GM12878 (cell line): ENCODE data around the gene ATAD5. TPM values are rescaled to one million over a fixed set of nuclear protein-coding genes. Genes with fewer than 3 reads are reported as not detected.

Experiments
- ATF7 ChIP-seq: fragments of 450-650 bp; IDR thresholded peaks from 2 replicates; pipeline ENCODE4 v1.6.1; 2016; ENCODE audit warnings: low read depth, mild to moderate bottlenecking
- DPF2 ChIP-seq: fragments of 450-650 bp; IDR thresholded peaks from 2 replicates; pipeline ENCODE4 v1.6.1; 2017; ENCODE audit warnings: mild to moderate bottlenecking
- EGR1 ChIP-seq, 2 experiments: IDR thresholded peaks; 1 replicate in 1 of 2; 2 replicates in 1 of 2; pipeline ENCODE4 v1.6.1; 2011 to 2012; ENCODE audit warnings: low read depth in 2 of 2, low read length in 2 of 2, borderline replicate concordance in 1 of 2, mild to moderate bottlenecking in 1 of 2, moderate library complexity in 1 of 2
- EP300 ChIP-seq, 2 experiments: fragments of 150-350 bp in 1 of 2; IDR thresholded peaks; 2 replicates each; pipeline ENCODE4 v1.6.1; 2011 to 2012; ENCODE audit warnings: low read depth in 2 of 2, low read length in 2 of 2, borderline replicate concordance in 1 of 2, improper control_type of control experiment in 1 of 2, inconsistent platforms in 1 of 2; ENCODE audit not compliant: control insufficient read depth in 1 of 2
- FOXK2 ChIP-seq: fragments of 450-650 bp; IDR thresholded peaks from 2 replicates; pipeline ENCODE4 v1.6.1; 2017; ENCODE audit warnings: mild to moderate bottlenecking, moderate library complexity
- HDAC6 ChIP-seq: fragments of 200-600 bp; sonication (generic); IDR thresholded peaks from one replicate; pipeline ENCODE4 v1.8.0; 2017; ENCODE audit warnings: antibody characterized with exemption; ENCODE audit not compliant: unreplicated experiment
- KDM1A ChIP-seq: fragments of 200-600 bp; sonication (generic); IDR thresholded peaks from 2 replicates; pipeline ENCODE4 v1.6.1; 2016; ENCODE audit warnings: borderline replicate concordance
- NFXL1 ChIP-seq: fragments of 450-650 bp; IDR thresholded peaks from 2 replicates; pipeline ENCODE4 v1.6.1; 2017; ENCODE audit warnings: antibody characterized with exemption, mild to moderate bottlenecking, borderline replicate concordance
- PAX5 ChIP-seq: IDR thresholded peaks from 2 replicates; pipeline ENCODE4 v1.6.1; 2011; ENCODE audit warnings: low read depth, low read length, borderline replicate concordance
- RUNX3 ChIP-seq: IDR thresholded peaks from 2 replicates; pipeline ENCODE4 v1.6.1; 2012; ENCODE audit warnings: low read length, inconsistent platforms
- STAT1 ChIP-seq: fragments of 450-650 bp; conservative IDR thresholded peaks from 2 replicates; pipeline ENCODE4 v1.6.1; 2014; ENCODE audit warnings: antibody characterized with exemption, mild to moderate bottlenecking
- STAT3 ChIP-seq: IDR thresholded peaks from 2 replicates; pipeline ENCODE4 v1.6.1; 2011; ENCODE audit warnings: low read depth, low read length, improper control_type of control experiment
- SUPT20H ChIP-seq: IDR thresholded peaks from 2 replicates; pipeline ENCODE4 v1.6.1; 2011; ENCODE audit warnings: low read depth, mild to moderate bottlenecking, low read length, moderate library complexity, borderline replicate concordance; ENCODE audit not compliant: control insufficient read depth
- TAF1 ChIP-seq: IDR thresholded peaks from 2 replicates; pipeline ENCODE4 v1.6.1; 2011; ENCODE audit warnings: mild to moderate bottlenecking, low read depth, low read length, borderline replicate concordance
- ZZZ3 ChIP-seq: IDR thresholded peaks from 2 replicates; pipeline ENCODE4 v1.6.1; 2011; ENCODE audit warnings: low read depth; ENCODE audit not compliant: control insufficient read depth, insufficient read length
- polyA plus RNA-seq, 11 experiments: library from polyadenylated mRNA; depleted of rRNA in 4 of 11; unstranded in 6 of 11; stranded (reverse) in 5 of 11; fragments of >200 nt; fragmentation: Nextera tagmentation in 4 of 11; fragmentation: Illumina TruSeq in 1 of 11; extraction: Ambion mirVana in 4 of 11; extraction: Trizol in 1 of 11; gene quantifications; 1 replicate in 1 of 11; 2 replicates in 10 of 11; pipeline versions ENCODE4 v1.2.1 to v1.2.3, GENCODE V29; 2011 to 2016; ENCODE audit warnings: inconsistent platforms in 2 of 11, missing spikeins in 2 of 11, low read depth in 1 of 11
- total RNA-seq, 4 experiments: library from RNA; depleted of rRNA in 3 of 4; stranded (reverse); fragments of >200 nt in 3 of 4; fragmentation: Illumina TruSeq in 1 of 4; extraction: Trizol in 1 of 4; gene quantifications; 2 replicates each; pipeline versions ENCODE4 v1.2.1 to v1.2.3, GENCODE V29; 2013 to 2021
- TF ChIP-seq, protein P1 (sequence below): fragments of 450-650 bp; IDR thresholded peaks from 2 replicates; pipeline ENCODE4 v1.6.1; 2016; ENCODE audit warnings: mild to moderate bottlenecking
- TF ChIP-seq, protein P2 (sequence below): fragments of 450-650 bp; IDR thresholded peaks from 2 replicates; pipeline ENCODE4 v1.6.1; 2017; ENCODE audit warnings: low read depth, mild to moderate bottlenecking, moderate library complexity
- TF ChIP-seq, protein P3 (sequence below): fragments of 450-650 bp; conservative IDR thresholded peaks from 2 replicates; pipeline ENCODE4 v1.6.1; 2017; ENCODE audit warnings: mild to moderate bottlenecking, moderate library complexity
- TF ChIP-seq, protein P4 (sequence below): fragments of 450-650 bp; formaldehyde crosslinking; IDR thresholded peaks from 2 replicates; pipeline ENCODE4 v1.4.0; 2022; ENCODE audit warnings: mild to moderate bottlenecking, moderate library complexity
- TF ChIP-seq, protein P5 (sequence below): IDR thresholded peaks from 2 replicates; pipeline ENCODE4 v1.6.1; 2012; ENCODE audit warnings: low read depth, low read length, improper control_type of control experiment

The ATAD5 gene
- total and polyA plus RNA-seq, 10 of the 15 experiments (the other 5 are each of a cell fraction or from before 2014, with no cell fraction given) = 3.8 to 19.7 (median 13.2) TPM

DNA sequence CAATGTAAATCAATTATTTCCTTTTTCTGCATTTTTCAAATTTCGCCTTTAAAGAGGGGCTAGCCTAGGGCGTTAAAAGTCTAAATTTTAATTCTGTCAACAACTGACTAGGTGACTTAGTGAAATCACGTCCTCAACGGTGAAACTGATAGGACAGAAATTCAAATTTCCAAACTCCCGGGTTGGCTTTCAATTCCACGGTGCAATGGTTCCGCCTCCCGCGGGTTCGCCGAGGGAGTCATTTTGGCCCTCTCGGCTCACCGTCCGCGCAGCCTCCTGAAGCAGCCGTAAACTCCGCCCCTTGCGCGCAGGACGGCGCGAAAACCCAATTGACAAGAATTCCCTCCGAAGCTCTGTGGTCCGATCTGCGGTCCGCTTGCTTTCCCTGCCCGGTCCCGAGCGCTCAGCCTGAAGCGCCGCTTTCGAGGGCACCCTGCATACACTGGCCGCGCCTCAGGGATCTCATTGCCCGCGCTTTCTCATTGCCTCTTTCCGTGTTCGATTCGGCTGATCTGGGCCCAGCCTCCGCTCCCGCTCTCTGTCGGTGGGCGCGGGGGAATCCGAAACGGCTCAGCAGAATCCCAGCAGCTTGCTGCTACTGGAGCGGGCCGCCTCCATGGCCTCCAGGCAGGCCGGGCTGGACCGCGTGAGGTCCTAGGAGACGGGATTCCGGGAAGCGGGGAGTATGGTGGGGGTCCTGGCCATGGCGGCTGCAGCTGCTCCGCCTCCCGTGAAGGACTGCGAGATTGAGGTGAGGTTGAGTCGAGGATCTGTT, at the start of gene ATAD5 (continued):
- peak; percentile 42 for TF ChIP-seq FOXK2
- TF ChIP-seq, protein P1, sequence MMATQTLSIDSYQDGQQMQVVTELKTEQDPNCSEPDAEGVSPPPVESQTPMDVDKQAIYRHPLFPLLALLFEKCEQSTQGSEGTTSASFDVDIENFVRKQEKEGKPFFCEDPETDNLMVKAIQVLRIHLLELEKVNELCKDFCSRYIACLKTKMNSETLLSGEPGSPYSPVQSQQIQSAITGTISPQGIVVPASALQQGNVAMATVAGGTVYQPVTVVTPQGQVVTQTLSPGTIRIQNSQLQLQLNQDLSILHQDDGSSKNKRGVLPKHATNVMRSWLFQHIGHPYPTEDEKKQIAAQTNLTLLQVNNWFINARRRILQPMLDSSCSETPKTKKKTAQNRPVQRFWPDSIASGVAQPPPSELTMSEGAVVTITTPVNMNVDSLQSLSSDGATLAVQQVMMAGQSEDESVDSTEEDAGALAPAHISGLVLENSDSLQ = peak; percentile 16; the same call in 1 of the 2 replicates
- 0 out of 3 replicates have a peak, but pooled peaks of 1 of the 2 experiments have one; percentile 21 for TF ChIP-seq EGR1 (IDR thresholded peaks at IDR 0.05; ENCODE audit: borderline replicate concordance in 1 of 2, low read depth in 2 of 2, low read length in 2 of 2)
- TF ChIP-seq, protein P2, sequence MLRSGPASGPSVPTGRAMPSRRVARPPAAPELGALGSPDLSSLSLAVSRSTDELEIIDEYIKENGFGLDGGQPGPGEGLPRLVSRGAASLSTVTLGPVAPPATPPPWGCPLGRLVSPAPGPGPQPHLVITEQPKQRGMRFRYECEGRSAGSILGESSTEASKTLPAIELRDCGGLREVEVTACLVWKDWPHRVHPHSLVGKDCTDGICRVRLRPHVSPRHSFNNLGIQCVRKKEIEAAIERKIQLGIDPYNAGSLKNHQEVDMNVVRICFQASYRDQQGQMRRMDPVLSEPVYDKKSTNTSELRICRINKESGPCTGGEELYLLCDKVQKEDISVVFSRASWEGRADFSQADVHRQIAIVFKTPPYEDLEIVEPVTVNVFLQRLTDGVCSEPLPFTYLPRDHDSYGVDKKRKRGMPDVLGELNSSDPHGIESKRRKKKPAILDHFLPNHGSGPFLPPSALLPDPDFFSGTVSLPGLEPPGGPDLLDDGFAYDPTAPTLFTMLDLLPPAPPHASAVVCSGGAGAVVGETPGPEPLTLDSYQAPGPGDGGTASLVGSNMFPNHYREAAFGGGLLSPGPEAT = peak; percentile 95
- no peak for TF ChIP-seq NFXL1
- no peak for TF ChIP-seq HDAC6
- TF ChIP-seq EP300 (IDR thresholded peaks at IDR 0.05; ENCODE audit: borderline replicate concordance in 1 of 2, control insufficient read depth in 1 of 2, low read depth in 2 of 2, low read length in 2 of 2) = no peak
- TF ChIP-seq, protein P3, sequence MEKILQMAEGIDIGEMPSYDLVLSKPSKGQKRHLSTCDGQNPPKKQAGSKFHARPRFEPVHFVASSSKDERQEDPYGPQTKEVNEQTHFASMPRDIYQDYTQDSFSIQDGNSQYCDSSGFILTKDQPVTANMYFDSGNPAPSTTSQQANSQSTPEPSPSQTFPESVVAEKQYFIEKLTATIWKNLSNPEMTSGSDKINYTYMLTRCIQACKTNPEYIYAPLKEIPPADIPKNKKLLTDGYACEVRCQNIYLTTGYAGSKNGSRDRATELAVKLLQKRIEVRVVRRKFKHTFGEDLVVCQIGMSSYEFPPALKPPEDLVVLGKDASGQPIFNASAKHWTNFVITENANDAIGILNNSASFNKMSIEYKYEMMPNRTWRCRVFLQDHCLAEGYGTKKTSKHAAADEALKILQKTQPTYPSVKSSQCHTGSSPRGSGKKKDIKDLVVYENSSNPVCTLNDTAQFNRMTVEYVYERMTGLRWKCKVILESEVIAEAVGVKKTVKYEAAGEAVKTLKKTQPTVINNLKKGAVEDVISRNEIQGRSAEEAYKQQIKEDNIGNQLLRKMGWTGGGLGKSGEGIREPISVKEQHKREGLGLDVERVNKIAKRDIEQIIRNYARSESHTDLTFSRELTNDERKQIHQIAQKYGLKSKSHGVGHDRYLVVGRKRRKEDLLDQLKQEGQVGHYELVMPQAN = peak; percentile 99
- TF ChIP-seq, protein P4, sequence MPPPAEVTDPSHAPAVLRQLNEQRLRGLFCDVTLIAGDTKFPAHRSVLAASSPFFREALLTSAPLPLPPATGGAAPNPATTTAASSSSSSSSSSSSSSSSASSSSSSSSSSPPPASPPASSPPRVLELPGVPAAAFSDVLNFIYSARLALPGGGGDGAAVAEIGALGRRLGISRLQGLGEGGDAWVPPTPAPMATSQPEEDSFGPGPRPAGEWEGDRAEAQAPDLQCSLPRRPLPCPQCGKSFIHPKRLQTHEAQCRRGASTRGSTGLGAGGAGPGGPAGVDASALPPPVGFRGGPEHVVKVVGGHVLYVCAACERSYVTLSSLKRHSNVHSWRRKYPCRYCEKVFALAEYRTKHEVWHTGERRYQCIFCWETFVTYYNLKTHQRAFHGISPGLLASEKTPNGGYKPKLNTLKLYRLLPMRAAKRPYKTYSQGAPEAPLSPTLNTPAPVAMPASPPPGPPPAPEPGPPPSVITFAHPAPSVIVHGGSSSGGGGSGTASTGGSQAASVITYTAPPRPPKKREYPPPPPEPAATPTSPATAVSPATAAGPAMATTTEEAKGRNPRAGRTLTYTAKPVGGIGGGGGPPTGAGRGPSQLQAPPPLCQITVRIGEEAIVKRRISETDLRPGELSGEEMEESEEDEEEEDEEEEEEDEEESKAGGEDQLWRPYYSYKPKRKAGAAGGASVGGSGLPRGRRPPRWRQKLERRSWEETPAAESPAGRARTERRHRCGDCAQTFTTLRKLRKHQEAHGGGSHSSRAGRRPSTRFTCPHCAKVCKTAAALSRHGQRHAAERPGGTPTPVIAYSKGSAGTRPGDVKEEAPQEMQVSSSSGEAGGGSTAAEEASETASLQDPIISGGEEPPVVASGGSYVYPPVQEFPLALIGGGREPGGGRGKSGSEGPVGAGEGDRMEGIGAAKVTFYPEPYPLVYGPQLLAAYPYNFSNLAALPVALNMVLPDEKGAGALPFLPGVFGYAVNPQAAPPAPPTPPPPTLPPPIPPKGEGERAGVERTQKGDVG (CRISPR knock-in tag) = no peak
- TF ChIP-seq TAF1 = peak; percentile 69; the same call in 1 of the 2 replicates
- TF ChIP-seq SUPT20H = no peak
- TF ChIP-seq, protein P5, sequence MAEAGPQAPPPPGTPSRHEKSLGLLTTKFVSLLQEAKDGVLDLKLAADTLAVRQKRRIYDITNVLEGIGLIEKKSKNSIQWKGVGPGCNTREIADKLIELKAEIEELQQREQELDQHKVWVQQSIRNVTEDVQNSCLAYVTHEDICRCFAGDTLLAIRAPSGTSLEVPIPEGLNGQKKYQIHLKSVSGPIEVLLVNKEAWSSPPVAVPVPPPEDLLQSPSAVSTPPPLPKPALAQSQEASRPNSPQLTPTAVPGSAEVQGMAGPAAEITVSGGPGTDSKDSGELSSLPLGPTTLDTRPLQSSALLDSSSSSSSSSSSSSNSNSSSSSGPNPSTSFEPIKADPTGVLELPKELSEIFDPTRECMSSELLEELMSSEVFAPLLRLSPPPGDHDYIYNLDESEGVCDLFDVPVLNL = peak; percentile 97
- TF ChIP-seq KDM1A = no peak
- no peak for TF ChIP-seq DPF2
- TF ChIP-seq PAX5 = peak; percentile 84
- no peak for TF ChIP-seq ZZZ3
- TF ChIP-seq RUNX3 = peak; percentile 68
- TF ChIP-seq STAT1 = peak; percentile 86
- no peak for TF ChIP-seq STAT3
- 0 out of 2 replicates have a peak, but pooled peaks have one; percentile 22 for TF ChIP-seq ATF7
